Neuronal stem cell (in vitro differentiated cells): ENCODE results near the gene TMEM179.

ENCODE experiments used
- DNase-seq: peaks from one replicate; pipeline ENCODE4 v3.0.0-alpha.2; 2013; ENCODE audit warnings: low spot score
- H2AFZ ChIP-seq: one replicate; pipeline ENCODE4 v1.6.1; 2013; ENCODE audit warnings: mild to moderate bottlenecking, low read length, inconsistent platforms
- H2AK5ac ChIP-seq: 2 replicates; pipeline ENCODE4 v1.6.1; 2013; ENCODE audit warnings: low read depth, mild to moderate bottlenecking, inconsistent platforms, low read length, moderate library complexity, mixed read lengths
- H2BK120ac ChIP-seq: 2 replicates; pipeline ENCODE4 v1.6.1; 2013; ENCODE audit warnings: low read depth, mild to moderate bottlenecking, inconsistent platforms, low read length, moderate library complexity, mixed read lengths
- H2BK12ac ChIP-seq: one replicate; pipeline ENCODE4 v1.6.1; 2013; ENCODE audit warnings: low read length, inconsistent platforms
- H2BK15ac ChIP-seq: 2 replicates; pipeline ENCODE4 v1.6.1; 2013; ENCODE audit warnings: mild to moderate bottlenecking, low read length, inconsistent platforms, mixed read lengths
- H2BK5ac ChIP-seq: one replicate; pipeline ENCODE4 v1.6.1; 2013; ENCODE audit warnings: inconsistent platforms, mild to moderate bottlenecking, low read length, moderate library complexity
- H3K14ac ChIP-seq: one replicate; pipeline ENCODE4 v1.6.1; 2013; ENCODE audit warnings: low read length, inconsistent platforms
- H3K18ac ChIP-seq: 2 replicates; pipeline ENCODE4 v1.6.1; 2013; ENCODE audit warnings: low read length, inconsistent platforms
- H3K23ac ChIP-seq: 2 replicates; pipeline ENCODE4 v1.6.1; 2013; ENCODE audit warnings: low read depth, mild to moderate bottlenecking, mixed read lengths, low read length, inconsistent platforms; ENCODE audit not compliant: poor library complexity
- H3K27ac ChIP-seq: replicated peaks from 3 replicates; pipeline ENCODE4 v1.5.1; 2013; ENCODE audit warnings: low read length, inconsistent platforms
- H3K27me3 ChIP-seq, 3 experiments: 2 replicates each; pipeline ENCODE4 v1.6.1; 2013; ENCODE audit warnings: low read length in 3 of 3, mild to moderate bottlenecking in 2 of 3, inconsistent platforms in 1 of 3, low read depth in 1 of 3, mixed read lengths in 1 of 3, moderate library complexity in 1 of 3; ENCODE audit not compliant: control insufficient read depth in 3 of 3, insufficient read depth in 3 of 3
- H3K36me3 ChIP-seq, 2 donors: replicated peaks in 1 of 2; 2 replicates each; pipeline ENCODE4 v1.6.1; 2013; ENCODE audit warnings: low read length in 2 of 2; ENCODE audit not compliant: control insufficient read depth in 2 of 2, insufficient read depth in 2 of 2
- H3K4ac ChIP-seq: 2 replicates; pipeline ENCODE4 v1.6.1; 2013; ENCODE audit warnings: inconsistent platforms, mild to moderate bottlenecking, low read length, moderate library complexity
- H3K4me1 ChIP-seq, 2 donors: 1 replicate in 1 of 2; 2 replicates in 1 of 2; pipeline ENCODE4 v1.6.1; 2013; ENCODE audit warnings: low read length in 2 of 2, low read depth in 1 of 2; ENCODE audit not compliant: control insufficient read depth in 2 of 2, insufficient read depth in 1 of 2
- H3K4me2 ChIP-seq: one replicate; pipeline ENCODE4 v1.6.1; 2013; ENCODE audit warnings: mild to moderate bottlenecking, low read length, inconsistent platforms; ENCODE audit not compliant: insufficient read depth, poor library complexity, severe bottlenecking
- H3K4me3 ChIP-seq, 2 donors: 2 replicates each; pipeline ENCODE4 v1.5.1; 2013; ENCODE audit warnings: low read length in 2 of 2, mild to moderate bottlenecking in 2 of 2, inconsistent platforms in 1 of 2, moderate library complexity in 1 of 2
- H3K79me1 ChIP-seq: one replicate; pipeline ENCODE4 v1.6.1; 2013; ENCODE audit warnings: low read depth, mild to moderate bottlenecking, inconsistent platforms, low read length, moderate library complexity
- H3K9ac ChIP-seq: one replicate; pipeline ENCODE4 v1.6.1; 2013; ENCODE audit warnings: mild to moderate bottlenecking, low read depth, low read length, inconsistent platforms; ENCODE audit not compliant: poor library complexity
- H3K9me3 ChIP-seq, 2 donors: replicated peaks in 1 of 2; 2 replicates each; pipeline versions ENCODE3 to v1.6.1; 2013; ENCODE audit warnings: low read length in 2 of 2, mild to moderate bottlenecking in 2 of 2, inconsistent platforms in 1 of 2, low read depth in 1 of 2, mixed read lengths in 1 of 2, moderate library complexity in 1 of 2; ENCODE audit not compliant: control insufficient read depth in 2 of 2, insufficient read depth in 1 of 2
- H4K8ac ChIP-seq: one replicate; pipeline ENCODE4 v1.6.1; 2013; ENCODE audit warnings: low read depth, mild to moderate bottlenecking, inconsistent platforms, low read length, moderate library complexity
- H4K91ac ChIP-seq: one replicate; pipeline ENCODE4 v1.6.1; 2013; ENCODE audit warnings: low read length, low read depth, mild to moderate bottlenecking, inconsistent platforms; ENCODE audit not compliant: poor library complexity
- WGBS, 2 donors: extraction: QIAGEN DNeasy Blood & Tissue Kit; methylation state at CpG; one replicate each; pipeline ENCODE4 v1.1.7; 2013; ENCODE audit warnings: missing lambda C conversion rate in 2 of 2, mixed read lengths in 1 of 2; ENCODE audit not compliant: insufficient read length in 2 of 2, insufficient replicate concordance in 1 of 2; ENCODE audit errors: extremely low coverage in 2 of 2; 5-methylcytosine and 5-hydroxymethylcytosine counted together

Gene TMEM179

GRCh38 chr14:104652386-104652785 is 47.8 kb upstream of the TMEM179 start:
- WGBS, 2 donors: no CpG with 5 or more reads among the region's 9 CpGs
- Histone ChIP-seq H2AK5ac (peak overlapping the region; percentile 90), H3K27me3 (no peaks in the 10 kb centered on the region), H2BK120ac (no peak overlapping the region), H3K4me1 (no peaks in the 10 kb centered on the region), H3K79me1 (peaks cover 3% of the 10 kb centered on the region), H2BK12ac (peak overlapping the region; percentile 16), H3K18ac (peak overlapping the region; percentile 83), H4K8ac (peak overlapping the region; percentile 72), H3K9me3 (peaks cover 8 to 26% of the 10 kb centered on the region in 2 donors), H3K23ac (no peak overlapping the region), H3K27ac (no peak overlapping the region), H2AFZ (no peak overlapping the region), H2BK15ac (peak overlapping the region; percentile 93), H3K36me3 (no peaks in the 10 kb centered on the region), H2BK5ac (peak overlapping the region; percentile 71), H3K4ac (no peak overlapping the region), H3K4me3 (no peak overlapping the region), H3K4me2 (no peak overlapping the region), H3K14ac (peak overlapping the region; percentile 64), H4K91ac (peak overlapping the region; percentile 2), H3K9ac (no peak overlapping the region)
- DNase-seq: no peak

- H3K79me1 ChIP-seq: peaks cover 3% of the 10 kb centered on the region
Observed at GRCh38 chr14:104651876-104652260, 47.3 kb upstream of the TMEM179 start.

DNA sequence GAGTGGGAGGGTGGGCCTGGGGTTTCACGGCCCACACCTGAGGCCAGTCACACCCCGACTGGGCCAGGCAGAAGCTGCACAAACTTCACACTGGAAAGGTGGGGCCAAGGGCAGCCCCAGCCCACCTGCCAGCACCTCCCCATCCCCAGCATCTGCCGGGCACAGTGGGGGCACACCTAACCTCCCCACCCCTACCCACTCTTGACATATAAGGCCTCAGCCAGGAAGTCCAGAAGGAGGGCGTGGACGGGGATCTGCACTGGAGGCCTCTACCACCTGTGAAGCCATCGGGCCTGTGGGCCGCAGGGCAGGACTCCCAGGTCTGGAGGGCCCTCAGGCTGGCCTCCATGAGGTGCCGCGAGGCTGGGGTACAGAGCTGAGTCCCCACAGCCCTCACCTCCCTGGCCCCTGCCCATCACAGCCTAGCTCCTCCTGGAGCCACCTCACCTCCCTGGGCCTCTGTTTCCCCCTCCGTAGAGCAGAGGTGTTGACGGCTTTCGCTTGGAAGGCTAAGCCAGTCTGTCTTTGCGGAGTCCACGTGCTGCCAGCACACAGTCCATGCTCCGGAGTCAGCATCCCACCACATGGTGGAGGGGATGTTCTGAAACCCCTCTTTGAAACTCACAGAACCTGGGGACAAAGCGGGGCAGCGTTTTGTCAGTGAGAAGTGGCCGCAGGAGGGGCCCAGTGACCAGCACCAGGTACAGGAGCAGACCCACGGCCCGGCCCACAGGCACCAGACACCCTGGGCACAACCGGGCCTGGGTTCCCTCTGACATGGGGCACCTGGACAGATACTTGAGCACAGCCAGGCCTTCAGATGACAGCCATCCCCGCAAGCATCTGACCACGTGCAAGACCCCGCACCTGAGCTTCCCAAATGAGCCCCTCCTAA is 46.7 kb upstream of the TMEM179 start:
- no peak for DNase-seq
- peak overlapping the region; percentile 93 for H3K18ac ChIP-seq
- H3K4me1 ChIP-seq: no peaks in the 10 kb centered on the region
- WGBS, 2 donors: no CpG with 5 or more reads among the region's 24 CpGs
- peak overlapping the region; percentile 97 for H2BK12ac ChIP-seq
- peak overlapping the region; percentile 90 for H2AK5ac ChIP-seq
- H3K27ac ChIP-seq: no peak overlapping the region
- peak overlapping the region; percentile 71 for H2BK5ac ChIP-seq
- peak overlapping the region; percentile 61 for H3K9ac ChIP-seq
- no peak overlapping the region for H3K4me2 ChIP-seq
- H3K27me3 ChIP-seq: no peaks in the 10 kb centered on the region
- no peaks in the 10 kb centered on the region for H3K36me3 ChIP-seq
- H2BK120ac ChIP-seq: peak overlapping the region; percentile 98
- peaks cover 8 to 27% of the 10 kb centered on the region in 2 donors for H3K9me3 ChIP-seq
- peak overlapping the region; percentile 96 for H2AFZ ChIP-seq
- H4K91ac ChIP-seq: peak overlapping the region; percentile 97
- peak overlapping the region; percentile 19 for H3K4ac ChIP-seq
- H3K14ac ChIP-seq: no peak overlapping the region
- peak overlapping the region; percentile 65 for H3K23ac ChIP-seq
- no peak overlapping the region for H4K8ac ChIP-seq
- H2BK15ac ChIP-seq: peak overlapping the region; percentile 98
- peaks cover 3% of the 10 kb centered on the region for H3K79me1 ChIP-seq
- no peak overlapping the region for H3K4me3 ChIP-seq

More at GRCh38 chr14:104651876-104652260, 47.3 kb upstream of the TMEM179 start:
- Histone ChIP-seq H2BK15ac (peak overlapping the region; percentile 98), H3K4me3 (no peak overlapping the region), H3K18ac (peak overlapping the region; percentile 83), H3K36me3 (no peaks in the 10 kb centered on the region), H3K4me1 (no peaks in the 10 kb centered on the region), H3K14ac (peak overlapping the region; percentile 64), H4K8ac (no peak overlapping the region), H2AFZ (no peak overlapping the region), H3K4ac (no peak overlapping the region), H4K91ac (peak overlapping the region; percentile 2), H3K4me2 (no peak overlapping the region), H3K23ac (no peak overlapping the region), H3K9ac (no peak overlapping the region), H2BK5ac (peak overlapping the region; percentile 71), H3K27me3 (no peaks in the 10 kb centered on the region), H3K9me3 (peaks cover 8 to 27% of the 10 kb centered on the region in 2 donors), H2AK5ac (peak overlapping the region; percentile 90), H2BK120ac (no peak overlapping the region), H2BK12ac (peak overlapping the region; percentile 89), H3K27ac (no peak overlapping the region)
- WGBS, 2 donors: no CpG with 5 or more reads among the region's 20 CpGs
- no peak for DNase-seq
